Endothelial cell of umbilical vein (primary cell): Measurements from ENCODE around the gene TTC27. TPM values are rescaled to one million over a fixed set of nuclear protein-coding genes. Genes with fewer than 3 reads are reported as not detected.
"Not testable (repeated sequence)": the region's sequence is repeated elsewhere in the genome, so short reads cannot be mapped to it uniquely, and the experiment has no call there.

ENCODE experiments used
- BruUV-seq: library from RNA; stranded (reverse); fragments of 400-500 nt; replicated peaks from 2 replicates; lab custom pipeline; 2021; lab: Mats Ljungman, UMichigan
- CTCF ChIA-PET: fragments of 300-600, 350-600 bp; sonication (Branson Sonifier 250); formaldehyde crosslinking; loops from one replicate; lab custom pipeline; 2021; ENCODE audit warnings: antibody characterized with exemption, inconsistent platforms; lab: Charles Lee
- POLR2A ChIA-PET: fragments of 300-600, 350-600 bp; sonication (Branson Sonifier 250); formaldehyde crosslinking; loops from one replicate; lab custom pipeline; 2021; ENCODE audit warnings: antibody characterized with exemption, inconsistent platforms; lab: Charles Lee
- DNase-seq: peaks from one replicate; pipeline ENCODE4 v3.0.0-alpha.2; 2011; ENCODE audit warnings: low read depth, low spot score
- FAIRE-seq: peaks from 2 replicates; lab custom pipeline; 2011; peaks lifted over from hg19 to GRCh38; lab: Jason Lieb, UNC
- H2AFZ ChIP-seq: 2 replicates; pipeline ENCODE4 v1.6.0; 2012; ENCODE audit warnings: low read depth, low read length, control low read depth, inconsistent platforms
- H3K27ac ChIP-seq: 2 replicates; pipeline ENCODE4 v1.5.1; 2011; ENCODE audit warnings: low read depth, mild to moderate bottlenecking, control low read depth, low read length, moderate library complexity; ENCODE audit not compliant: insufficient read depth
- H3K27me3 ChIP-seq, 2 experiments: 2 replicates each; pipeline versions ENCODE4 v1.6.0 to v1.6.1; 2011; ENCODE audit warnings: low read length in 2 of 2, mixed read lengths in 1 of 2; ENCODE audit not compliant: control insufficient read depth in 2 of 2, insufficient read depth in 2 of 2
- H3K36me3 ChIP-seq, 2 experiments: 2 replicates in 1 of 2; 3 replicates in 1 of 2; pipeline ENCODE4 v1.5.1; 2011; ENCODE audit warnings: low read length in 2 of 2, mild to moderate bottlenecking in 1 of 2, moderate library complexity in 1 of 2; ENCODE audit not compliant: control insufficient read depth in 2 of 2, insufficient read depth in 2 of 2; ENCODE audit errors: extremely low read depth in 1 of 2
- H3K4me1 ChIP-seq: 3 replicates; pipeline ENCODE4 v1.5.1; 2011; ENCODE audit warnings: mild to moderate bottlenecking, low read length; ENCODE audit not compliant: control insufficient read depth, insufficient read depth; ENCODE audit errors: extremely low read depth
- H3K4me2 ChIP-seq: 2 replicates; pipeline ENCODE4 v1.6.1; 2011; ENCODE audit warnings: low read length, control low read depth, mixed read lengths; ENCODE audit not compliant: insufficient read depth
- H3K4me3 ChIP-seq, 3 experiments: fragments of 200-600 bp in 1 of 3; sonication (generic), shearing (Covaris generic) in 1 of 3; replicated peaks in 1 of 3; 2 replicates each; pipeline ENCODE4 v1.5.1; 2011 to 2016; ENCODE audit warnings: control low read depth in 3 of 3, low read length in 3 of 3, mild to moderate bottlenecking in 2 of 3, inconsistent platforms in 1 of 3, low read depth in 1 of 3, moderate library complexity in 1 of 3; ENCODE audit not compliant: insufficient read depth in 1 of 3
- H3K79me2 ChIP-seq: 2 replicates; pipeline ENCODE4 v1.6.0; 2012; ENCODE audit warnings: low read length, inconsistent platforms; ENCODE audit not compliant: control insufficient read depth, insufficient read depth
- H3K9ac ChIP-seq: replicated peaks from 2 replicates; pipeline ENCODE3; 2011; ENCODE audit warnings: low read length, control low read depth; ENCODE audit not compliant: insufficient read depth; ENCODE audit errors: extremely low read depth
- H3K9me1 ChIP-seq: replicated peaks from 3 replicates; pipeline ENCODE4 v1.6.0; 2011; ENCODE audit warnings: mild to moderate bottlenecking, low read length; ENCODE audit not compliant: control insufficient read depth, insufficient read depth; ENCODE audit errors: extremely low read depth
- H3K9me3 ChIP-seq: replicated peaks from 2 replicates; pipeline ENCODE4 v1.5.1; 2012; ENCODE audit warnings: low read length, inconsistent platforms; ENCODE audit not compliant: control insufficient read depth, insufficient read depth
- H4K20me1 ChIP-seq: replicated peaks from 2 replicates; pipeline ENCODE3; 2011; ENCODE audit warnings: mild to moderate bottlenecking, low read length; ENCODE audit not compliant: control insufficient read depth, insufficient read depth; ENCODE audit errors: extremely low read depth
- EZH2 ChIP-seq: IDR thresholded peaks from 2 replicates; pipeline ENCODE4 v1.6.1; 2012; ENCODE audit warnings: borderline replicate concordance, low read depth, mild to moderate bottlenecking, moderate library complexity, low read length, inconsistent platforms; ENCODE audit not compliant: severe bottlenecking
- FOS ChIP-seq: IDR thresholded peaks from 2 replicates; pipeline ENCODE4 v1.6.1; 2011; ENCODE audit warnings: mild to moderate bottlenecking, low read length, moderate library complexity, borderline replicate concordance; ENCODE audit not compliant: insufficient read depth
- GATA2 ChIP-seq: IDR thresholded peaks from 2 replicates; pipeline ENCODE4 v1.7.0; 2011; ENCODE audit warnings: low read depth, mild to moderate bottlenecking, moderate library complexity, mixed read lengths, low read length; ENCODE audit not compliant: insufficient read length, insufficient read depth
- JUN ChIP-seq: IDR thresholded peaks from 2 replicates; pipeline ENCODE4 v1.6.1; 2011; ENCODE audit warnings: borderline replicate concordance, low read depth; ENCODE audit not compliant: insufficient read length, insufficient read depth
- MAX ChIP-seq: IDR thresholded peaks from 2 replicates; pipeline ENCODE4 v1.6.1; 2011; ENCODE audit not compliant: insufficient read depth, insufficient read length
- MYC ChIP-seq: IDR thresholded peaks from one replicate; pipeline ENCODE4 v1.6.1; 2011; ENCODE audit warnings: mild to moderate bottlenecking, low read depth, low read length
- POLR2A ChIP-seq: IDR thresholded peaks from 2 replicates; pipeline ENCODE4 v1.6.1; 2012; ENCODE audit warnings: low read depth, mild to moderate bottlenecking, control low read depth, low read length
- POLR2AphosphoS5 ChIP-seq: IDR thresholded peaks from 2 replicates; pipeline ENCODE4 v1.6.1; 2012; ENCODE audit warnings: low read depth, mild to moderate bottlenecking, control low read depth, low read length, moderate library complexity; ENCODE audit not compliant: insufficient read depth
- dilution Hi-C: fragments of 300-500 bp; cut with MboI; formaldehyde crosslinking; loops from one replicate; pipeline ENCODE4 v1.15.0; 2019; ENCODE audit warnings: low sequenced_read_pairs; ENCODE audit not compliant: extremely low pct_ligation_motif_present
- intact Hi-C: fragments of 100-400 bp; cut with micrococcal nuclease; formaldehyde crosslinking; loops from one replicate; pipeline ENCODE4 v1.10.0; 2022
- polyA plus RNA-seq, 4 experiments: library from polyadenylated mRNA; depleted of rRNA in 3 of 4; stranded (reverse) in 3 of 4; unstranded in 1 of 4; fragments of >200 nt; gene quantifications; 2 replicates each; pipeline versions ENCODE4 v1.2.1 to v1.2.3, GENCODE V29; 2011 to 2012; ENCODE audit warnings: missing spikeins in 1 of 4
- total RNA-seq: library from RNA; stranded (reverse); gene quantifications from 2 replicates; pipeline ENCODE4 v1.2.3, GENCODE V29; 2021
- TF ChIP-seq, protein P1 (sequence below), 2 donors: IDR thresholded peaks; 1 replicate in 1 of 2; 2 replicates in 1 of 2; pipeline ENCODE4 v1.5.1; 2011; ENCODE audit warnings: low read length in 2 of 2, mild to moderate bottlenecking in 2 of 2, moderate library complexity in 2 of 2, control low read depth in 1 of 2, inconsistent platforms in 1 of 2, low read depth in 1 of 2; ENCODE audit not compliant: insufficient read depth in 1 of 2; ENCODE audit errors: extremely low read depth in 1 of 2

Gene TTC27
- total and polyA plus RNA-seq, 2 donors (not counting 3 experiments of a cell fraction or from before 2014, with no cell fraction given): 16.3 to 20.1 TPM

DNA sequence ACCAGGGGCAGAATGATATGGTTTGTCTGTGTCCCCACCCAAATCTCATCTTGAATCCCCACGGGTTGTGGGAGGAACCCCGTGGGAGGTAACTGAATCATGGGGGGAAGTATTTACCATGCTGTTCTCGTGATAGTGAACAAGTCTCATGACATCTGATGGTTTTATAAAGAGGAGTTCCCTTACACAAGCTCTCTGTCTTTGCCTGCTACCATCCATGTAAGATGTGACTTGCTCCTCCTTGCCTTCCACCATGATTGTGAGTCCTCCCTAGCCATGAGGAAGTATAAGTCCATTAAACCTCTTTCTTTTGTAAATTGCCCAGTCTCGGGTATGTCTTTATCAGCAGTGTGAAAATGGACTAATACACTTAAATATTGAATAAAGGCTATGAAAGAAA is 218.4 kb downstream of the TTC27 start:
- H3K4me3 ChIP-seq, FAIRE-seq, H2AFZ ChIP-seq, H3K4me2 ChIP-seq, H3K27me3 ChIP-seq, H3K36me3 ChIP-seq, BruUV-seq, H3K9me3 ChIP-seq, H3K9me1 ChIP-seq, H3K27ac ChIP-seq, intact Hi-C loops, H3K79me2 ChIP-seq, dilution Hi-C loops, CTCF ChIA-PET, H3K4me1 ChIP-seq, H3K9ac ChIP-seq, POLR2A ChIA-PET, H4K20me1 ChIP-seq, DNase-seq: not testable (repeated sequence)

DNA sequence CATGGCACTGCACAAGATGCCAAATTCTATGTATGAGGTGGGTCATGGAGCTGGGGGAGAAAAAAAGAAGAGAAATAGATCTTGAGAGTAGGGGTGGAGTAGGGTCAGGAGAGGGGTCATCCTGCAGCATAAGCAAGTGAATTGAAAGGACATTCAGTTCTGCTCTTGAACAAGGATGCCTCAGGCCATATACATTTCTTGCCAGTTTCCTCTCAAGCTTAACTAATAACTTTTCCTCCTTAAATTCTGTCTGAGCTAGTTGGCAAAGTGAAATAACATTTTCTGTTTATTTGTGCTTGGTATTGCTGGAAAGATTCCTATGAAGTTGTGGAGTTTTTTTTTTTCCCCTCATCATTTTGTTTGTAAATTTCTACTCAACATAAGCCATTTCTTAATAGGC is 219.9 kb downstream of the TTC27 start:
- Histone ChIP-seq H3K9me3 (no peaks in the 10 kb centered on the region), H3K27me3 (no peaks in the 10 kb centered on the region), H3K4me2 (no peak overlapping the region), H3K9ac (no peak overlapping the region), H3K9me1 (no peaks in the 10 kb centered on the region), H3K4me1 (no peaks in the 10 kb centered on the region), H3K4me3 (no peak overlapping the region), H3K79me2 (no peaks in the 10 kb centered on the region), H2AFZ (no peak overlapping the region), H3K36me3 (no peaks in the 10 kb centered on the region), H4K20me1 (no peaks in the 10 kb centered on the region), H3K27ac (no peak overlapping the region)
- ChIA-PET CTCF (interaction anchor here (1.2 kb wide), 1 partner anchor 16 kb away, joined by 3 read pairs; no protein-coding TSS in a partner anchor), POLR2A (no interaction called here)
- intact Hi-C loops (no loop called here), dilution Hi-C loops (no loop called here)
- BruUV-seq: no TSS peak
- TF ChIP-seq POLR2AphosphoS5 (no peak), MAX (no peak), JUN (no peak), MYC (no peak), POLR2A (no peak), GATA2 (no peak), EZH2 (no peak), FOS (no peak)
- TF ChIP-seq, protein P1, sequence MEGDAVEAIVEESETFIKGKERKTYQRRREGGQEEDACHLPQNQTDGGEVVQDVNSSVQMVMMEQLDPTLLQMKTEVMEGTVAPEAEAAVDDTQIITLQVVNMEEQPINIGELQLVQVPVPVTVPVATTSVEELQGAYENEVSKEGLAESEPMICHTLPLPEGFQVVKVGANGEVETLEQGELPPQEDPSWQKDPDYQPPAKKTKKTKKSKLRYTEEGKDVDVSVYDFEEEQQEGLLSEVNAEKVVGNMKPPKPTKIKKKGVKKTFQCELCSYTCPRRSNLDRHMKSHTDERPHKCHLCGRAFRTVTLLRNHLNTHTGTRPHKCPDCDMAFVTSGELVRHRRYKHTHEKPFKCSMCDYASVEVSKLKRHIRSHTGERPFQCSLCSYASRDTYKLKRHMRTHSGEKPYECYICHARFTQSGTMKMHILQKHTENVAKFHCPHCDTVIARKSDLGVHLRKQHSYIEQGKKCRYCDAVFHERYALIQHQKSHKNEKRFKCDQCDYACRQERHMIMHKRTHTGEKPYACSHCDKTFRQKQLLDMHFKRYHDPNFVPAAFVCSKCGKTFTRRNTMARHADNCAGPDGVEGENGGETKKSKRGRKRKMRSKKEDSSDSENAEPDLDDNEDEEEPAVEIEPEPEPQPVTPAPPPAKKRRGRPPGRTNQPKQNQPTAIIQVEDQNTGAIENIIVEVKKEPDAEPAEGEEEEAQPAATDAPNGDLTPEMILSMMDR (IDR thresholded peaks at IDR 0.05; ENCODE audit: extremely low read depth in 1 of 2, insufficient read depth in 1 of 2, low read depth in 1 of 2, low read length in 2 of 2): no peak
- FAIRE-seq: no peak
- DNase-seq: no peak
